Measurements from ENCODE around the gene TBC1D2. TPM values are rescaled to one million over a fixed set of nuclear protein-coding genes. Genes with fewer than 3 reads are reported as not detected.

Gene TBC1D2, protein sequence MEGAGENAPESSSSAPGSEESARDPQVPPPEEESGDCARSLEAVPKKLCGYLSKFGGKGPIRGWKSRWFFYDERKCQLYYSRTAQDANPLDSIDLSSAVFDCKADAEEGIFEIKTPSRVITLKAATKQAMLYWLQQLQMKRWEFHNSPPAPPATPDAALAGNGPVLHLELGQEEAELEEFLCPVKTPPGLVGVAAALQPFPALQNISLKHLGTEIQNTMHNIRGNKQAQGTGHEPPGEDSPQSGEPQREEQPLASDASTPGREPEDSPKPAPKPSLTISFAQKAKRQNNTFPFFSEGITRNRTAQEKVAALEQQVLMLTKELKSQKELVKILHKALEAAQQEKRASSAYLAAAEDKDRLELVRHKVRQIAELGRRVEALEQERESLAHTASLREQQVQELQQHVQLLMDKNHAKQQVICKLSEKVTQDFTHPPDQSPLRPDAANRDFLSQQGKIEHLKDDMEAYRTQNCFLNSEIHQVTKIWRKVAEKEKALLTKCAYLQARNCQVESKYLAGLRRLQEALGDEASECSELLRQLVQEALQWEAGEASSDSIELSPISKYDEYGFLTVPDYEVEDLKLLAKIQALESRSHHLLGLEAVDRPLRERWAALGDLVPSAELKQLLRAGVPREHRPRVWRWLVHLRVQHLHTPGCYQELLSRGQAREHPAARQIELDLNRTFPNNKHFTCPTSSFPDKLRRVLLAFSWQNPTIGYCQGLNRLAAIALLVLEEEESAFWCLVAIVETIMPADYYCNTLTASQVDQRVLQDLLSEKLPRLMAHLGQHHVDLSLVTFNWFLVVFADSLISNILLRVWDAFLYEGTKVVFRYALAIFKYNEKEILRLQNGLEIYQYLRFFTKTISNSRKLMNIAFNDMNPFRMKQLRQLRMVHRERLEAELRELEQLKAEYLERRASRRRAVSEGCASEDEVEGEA
- total RNA-seq, result 6.7 TPM

DNA sequence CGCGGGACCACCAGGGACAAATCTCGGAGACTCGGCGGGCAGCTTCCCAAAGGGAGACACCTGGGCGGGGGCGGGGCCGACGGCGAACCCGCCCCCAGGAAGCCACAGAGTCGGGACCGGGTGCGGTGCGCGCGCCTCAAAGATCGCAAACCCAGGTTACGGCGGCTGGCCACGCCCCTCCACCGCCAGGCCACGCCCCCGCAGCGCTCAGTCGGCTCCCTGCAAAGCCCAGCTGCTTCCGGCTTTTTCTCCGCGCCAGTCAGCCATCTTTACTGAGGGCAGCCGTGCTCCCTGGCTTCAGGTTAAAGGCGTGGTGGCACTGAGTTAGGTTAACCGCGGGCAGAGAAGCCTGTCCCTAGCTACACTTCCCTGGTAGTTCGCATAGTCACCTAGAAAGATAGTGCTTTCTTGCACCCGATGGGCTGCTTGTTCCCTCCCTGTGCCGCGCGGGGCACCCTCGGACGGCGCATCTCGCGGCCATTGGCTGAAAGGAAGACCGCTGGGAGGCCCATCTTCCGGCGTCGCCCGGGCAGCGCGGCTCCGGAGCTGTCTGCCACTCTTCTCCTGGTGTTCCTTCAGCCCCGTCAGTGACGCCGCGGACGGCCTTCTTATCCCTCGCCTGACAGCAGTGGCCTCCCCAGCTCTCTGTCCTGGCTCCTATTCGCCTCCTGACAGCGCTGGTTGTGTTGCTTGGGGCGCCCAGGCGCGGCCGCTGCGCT lies at the start of gene TBC1D2:
TSS of gene TBC1D2 (minus strand) at position 72 of the 719 bp plus-strand sequence. CDS start 108 bp downstream, outside the sequence.

DNA sequence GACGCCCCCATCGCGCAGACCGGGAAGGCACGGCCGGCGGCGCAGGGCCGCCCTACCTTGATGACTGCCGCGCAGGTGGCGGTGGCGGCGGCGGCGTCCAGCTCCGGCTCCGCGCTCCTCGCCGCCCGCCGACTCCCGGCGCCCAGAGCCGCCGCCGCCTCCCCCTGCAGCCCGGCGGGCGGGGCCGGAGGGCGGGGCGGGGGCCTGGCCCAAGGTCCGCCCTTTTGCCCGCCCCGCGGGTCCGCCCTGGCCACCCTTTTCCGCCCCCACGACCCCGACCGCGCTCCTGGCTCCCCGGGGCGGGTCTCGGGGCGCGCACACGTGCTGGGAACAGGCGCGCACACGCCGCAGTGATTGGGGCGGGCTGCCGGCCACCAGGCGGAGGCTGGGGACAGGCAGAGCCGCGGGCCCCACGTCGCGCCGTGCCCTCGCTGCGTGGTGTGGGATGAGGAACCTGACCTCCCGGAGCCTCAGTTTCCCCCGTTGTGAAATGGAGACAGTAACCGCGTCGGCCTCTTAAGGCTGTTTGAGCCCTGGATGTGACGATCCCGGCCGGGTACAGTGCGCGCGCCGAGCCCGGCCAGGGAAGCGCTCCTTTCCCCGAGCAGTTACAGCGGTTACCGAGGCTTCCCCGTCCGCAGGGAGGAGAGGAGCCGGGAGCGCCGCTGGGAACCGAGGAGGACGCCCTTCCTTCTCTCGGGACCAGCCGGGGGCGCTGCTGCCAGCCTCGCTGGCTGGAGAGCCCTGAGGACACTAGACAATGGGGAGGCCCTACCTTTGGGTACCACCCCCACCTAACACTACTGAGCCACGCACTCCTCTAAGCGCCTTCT lies 62.7 kb downstream of the TBC1D2 start, which contains the start of gene CORO2A:
TSS of gene CORO2A (minus strand) at position 135 of the 833 bp plus-strand sequence. CDS start 34,977 bp downstream, outside the sequence.

Small RNAs within 50 kb of the gene (small RNA-seq; reads per million reads assigned to genes)
- not detected for gene MIR6854 (ENCODE audit: low replicate concordance)

Other genes starting within 250 kb of the TBC1D2 start
- gene NANS, start 198.9 kb downstream of the TBC1D2 start, total RNA-seq, result 26.4 TPM
- gene TRIM14, start 136.4 kb downstream of the TBC1D2 start, total RNA-seq, result 4.3 TPM
- gene CORO2A, start 63.0 kb downstream of the TBC1D2 start, total RNA-seq, result 1.4 TPM